CD4-positive, alpha-beta T cell (primary cell): ENCODE data around the gene E2F4. TPM values are rescaled to one million over a fixed set of nuclear protein-coding genes. Genes with fewer than 3 reads are reported as not detected.

Experiments used
- ATAC-seq: fragments of 200-7000 bp; cut with Tn5 transposase; one replicate; pipeline ENCODE4 v1.10.0; 2022; ENCODE audit warnings: mild to moderate bottlenecking; ENCODE audit not compliant: poor library complexity
- CTCF ChIA-PET: fragments of 350-600 bp; sonication (Branson Sonifier 250); formaldehyde crosslinking; loops from one replicate; lab custom pipeline; 2021; ENCODE audit warnings: antibody characterized with exemption, inconsistent platforms; lab: Charles Lee
- POLR2A ChIA-PET: fragments of 350-600 bp; sonication (Branson Sonifier 250); formaldehyde crosslinking; loops from one replicate; lab custom pipeline; 2021; ENCODE audit warnings: antibody characterized with exemption, inconsistent platforms; lab: Charles Lee
- DNase-seq, 14 experiments: peaks; one replicate each; pipeline ENCODE4 v3.0.0-alpha.2; 2013 to 2020; ENCODE audit warnings: mixed read lengths in 2 of 14
- H3K27ac ChIP-seq, 2 donors: one replicate each; pipeline versions ENCODE4 v1.5.1 to v1.7.0; 2013; ENCODE audit warnings: low read length in 2 of 2, low read depth in 1 of 2, mild to moderate bottlenecking in 1 of 2
- H3K27me3 ChIP-seq, 2 experiments: 1 replicate in 1 of 2; 2 replicates in 1 of 2; pipeline versions ENCODE4 v1.6.1 to v1.7.0; 2013; ENCODE audit warnings: low read length in 2 of 2, control low read depth in 1 of 2, mild to moderate bottlenecking in 1 of 2, moderate library complexity in 1 of 2; ENCODE audit not compliant: insufficient read depth in 2 of 2, control insufficient read depth in 1 of 2
- H3K36me3 ChIP-seq: one replicate; pipeline ENCODE4 v1.6.1; 2013; ENCODE audit warnings: low read length, control low read depth; ENCODE audit not compliant: insufficient read depth
- H3K4me1 ChIP-seq: one replicate; pipeline ENCODE4 v1.6.1; 2013; ENCODE audit warnings: low read length, control low read depth; ENCODE audit not compliant: insufficient read depth
- H3K4me3 ChIP-seq: one replicate; pipeline ENCODE4 v1.5.1; 2013; ENCODE audit warnings: mild to moderate bottlenecking, low read length, moderate library complexity
- H3K9me3 ChIP-seq, 2 experiments: 1 replicate in 1 of 2; 2 replicates in 1 of 2; pipeline versions ENCODE4 v1.6.1 to v1.7.0; 2013; ENCODE audit warnings: low read length in 2 of 2, mild to moderate bottlenecking in 2 of 2, control low read depth in 1 of 2, moderate library complexity in 1 of 2; ENCODE audit not compliant: control insufficient read depth in 1 of 2, insufficient read depth in 1 of 2
- H3K27ac Mint-ChIP-seq: one replicate; pipeline ENCODE4 v1.8.0; 2020; ENCODE audit warnings: mixed read lengths
- H3K27me3 Mint-ChIP-seq: one replicate; pipeline ENCODE4 v1.8.0; 2021; ENCODE audit warnings: mixed read lengths
- H3K36me3 Mint-ChIP-seq: one replicate; pipeline ENCODE4 v1.8.0; 2021; ENCODE audit warnings: low read depth, mixed read lengths
- H3K4me1 Mint-ChIP-seq: one replicate; pipeline ENCODE4 v1.8.0; 2021; ENCODE audit warnings: low read depth, mixed read lengths
- H3K4me3 Mint-ChIP-seq: one replicate; pipeline ENCODE4 v1.8.0; 2020; ENCODE audit warnings: mild to moderate bottlenecking, mixed read lengths
- H3K9me3 Mint-ChIP-seq: one replicate; pipeline ENCODE4 v1.8.0; 2020; ENCODE audit warnings: mixed read lengths
- intact Hi-C, 2 experiments: fragments of 100-400 bp; cut with DNase I in 1 of 2; cut with micrococcal nuclease in 1 of 2; formaldehyde crosslinking; loops; one replicate each; pipeline versions ENCODE4 v1.15.1 to v1.9.0; 2023 to 2025; cut with DNase I, micrococcal nuclease
- total RNA-seq, 174 experiments: library from RNA in 2 of 174; stranded (reverse) in 2 of 174; gene quantifications; one replicate each; pipeline ENCODE4 v1.2.3 and lab custom pipeline; 2021 to 2026
- TF ChIP-seq, protein P1 (sequence below): fragments of 200-600 bp; IDR thresholded peaks from one replicate; pipeline ENCODE4 v1.8.0; 2022; ENCODE audit warnings: antibody characterized with exemption, mild to moderate bottlenecking

E2F4 gene
- total RNA-seq, 2 experiments from 2014 or later, result 50.9 to 56.1 TPM

- no peaks in the 10 kb centered on the region for H3K9me3 Mint-ChIP-seq
- H3K36me3 Mint-ChIP-seq, result peaks cover 44% of the 10 kb centered on the region
- H3K27me3 Mint-ChIP-seq, result no peaks in the 10 kb centered on the region
- no peak overlapping the region for H3K27ac ChIP-seq
- CTCF ChIA-PET, result no interaction called here
- POLR2A ChIA-PET, result interaction anchor here (0.8 to 2.2 kb wide), 3 partner anchors 8 to 11 kb away, joined by 3 to 8 read pairs (median 4); partner anchors contain the start of genes FHOD1 and TMEM208
- no peak for DNase-seq
- TF ChIP-seq, protein P1, sequence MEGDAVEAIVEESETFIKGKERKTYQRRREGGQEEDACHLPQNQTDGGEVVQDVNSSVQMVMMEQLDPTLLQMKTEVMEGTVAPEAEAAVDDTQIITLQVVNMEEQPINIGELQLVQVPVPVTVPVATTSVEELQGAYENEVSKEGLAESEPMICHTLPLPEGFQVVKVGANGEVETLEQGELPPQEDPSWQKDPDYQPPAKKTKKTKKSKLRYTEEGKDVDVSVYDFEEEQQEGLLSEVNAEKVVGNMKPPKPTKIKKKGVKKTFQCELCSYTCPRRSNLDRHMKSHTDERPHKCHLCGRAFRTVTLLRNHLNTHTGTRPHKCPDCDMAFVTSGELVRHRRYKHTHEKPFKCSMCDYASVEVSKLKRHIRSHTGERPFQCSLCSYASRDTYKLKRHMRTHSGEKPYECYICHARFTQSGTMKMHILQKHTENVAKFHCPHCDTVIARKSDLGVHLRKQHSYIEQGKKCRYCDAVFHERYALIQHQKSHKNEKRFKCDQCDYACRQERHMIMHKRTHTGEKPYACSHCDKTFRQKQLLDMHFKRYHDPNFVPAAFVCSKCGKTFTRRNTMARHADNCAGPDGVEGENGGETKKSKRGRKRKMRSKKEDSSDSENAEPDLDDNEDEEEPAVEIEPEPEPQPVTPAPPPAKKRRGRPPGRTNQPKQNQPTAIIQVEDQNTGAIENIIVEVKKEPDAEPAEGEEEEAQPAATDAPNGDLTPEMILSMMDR, result no peak
- H3K4me3 Mint-ChIP-seq, result no peak overlapping the region
- H3K36me3 ChIP-seq, result peaks cover 49% of the 10 kb centered on the region
- ATAC-seq, result no peak
- H3K4me3 ChIP-seq, result no peak overlapping the region
- H3K9me3 ChIP-seq, result no peaks in the 10 kb centered on the region
- H3K4me1 Mint-ChIP-seq, result peaks cover 8% of the 10 kb centered on the region
- H3K27ac Mint-ChIP-seq, result peak overlapping the region; percentile 8
- no peaks in the 10 kb centered on the region for H3K27me3 ChIP-seq
- intact Hi-C loops, result no loop called here
- peaks cover 46% of the 10 kb centered on the region for H3K4me1 ChIP-seq
These were observed 47.0 kb downstream of the E2F4 start for GRCh38 chr16:67238806-67239470.

- POLR2A ChIA-PET, result no interaction called here
These were observed 48.6 kb downstream of the E2F4 start for GRCh38 chr16:67240506-67240905.

GRCh38 chr16:67241008-67241900, 49.3 kb downstream of the E2F4 start:
- ATAC-seq (no peak), DNase-seq (peak in 1 of 14 experiments; percentile 23)
- CTCF ChIA-PET, result no interaction called here
- Mint-ChIP-seq H3K36me3 (peaks cover 31% of the 10 kb centered on the region), H3K9me3 (no peaks in the 10 kb centered on the region), H3K27me3 (no peaks in the 10 kb centered on the region), H3K4me3 (no peak overlapping the region), H3K4me1 (peaks cover 19% of the 10 kb centered on the region), H3K27ac (peak overlapping the region; percentile 46)
- no peak overlapping the region for H3K4me3 ChIP-seq
- no peak overlapping the region for H3K27ac ChIP-seq
- no peaks in the 10 kb centered on the region for H3K27me3 ChIP-seq
- peaks cover 55% of the 10 kb centered on the region for H3K4me1 ChIP-seq
- intact Hi-C loops, result loop anchor here (10.0 kb wide), 2 partner anchors 564 to 844 kb away; partner anchors contain the start of genes NFATC3 (in 1 of the 2), RANBP10 (in 1 of the 2) and TSNAXIP1 (in 1 of the 2)
- TF ChIP-seq, protein P1, result no peak
- H3K9me3 ChIP-seq, result no peaks in the 10 kb centered on the region
- peaks cover 34% of the 10 kb centered on the region for H3K36me3 ChIP-seq
- POLR2A ChIA-PET, result no interaction called here

More at GRCh38 chr16:67240506-67240905, 48.6 kb downstream of the E2F4 start:
- Histone ChIP-seq H3K27me3 (no peaks in the 10 kb centered on the region), H3K4me1 (peaks cover 55% of the 10 kb centered on the region), H3K36me3 (peaks cover 41% of the 10 kb centered on the region), H3K27ac (peak overlapping the region in 1 of 2 donors; percentile 1), H3K9me3 (no peaks in the 10 kb centered on the region), H3K4me3 (no peak overlapping the region)
- H3K9me3 Mint-ChIP-seq, result no peaks in the 10 kb centered on the region
- H3K4me1 Mint-ChIP-seq, result peaks cover 24% of the 10 kb centered on the region
- DNase-seq, result peak in 1 of 14 experiments; percentile 6
- intact Hi-C loops, result loop anchor here (10.0 kb wide), 2 partner anchors 564 to 844 kb away; partner anchors contain the start of genes NFATC3 (in 1 of the 2), RANBP10 (in 1 of the 2) and TSNAXIP1 (in 1 of the 2)
- CTCF ChIA-PET, result no interaction called here
- TF ChIP-seq, protein P1, result no peak
- H3K4me3 Mint-ChIP-seq, result no peak overlapping the region
- H3K27me3 Mint-ChIP-seq, result no peaks in the 10 kb centered on the region
- H3K27ac Mint-ChIP-seq, result no peak overlapping the region
- peaks cover 36% of the 10 kb centered on the region for H3K36me3 Mint-ChIP-seq
- no peak for ATAC-seq
